Activated naive CD8-positive, alpha-beta T cell treated with anti-CD3 and anti-CD28 coated beads for 36 hours (primary cell): Measurements from ENCODE around the gene IL17REL. TPM values are rescaled to one million over a fixed set of nuclear protein-coding genes. Genes with fewer than 3 reads are reported as not detected.

Source experiments
- DNase-seq: peaks from one replicate; pipeline ENCODE4 v3.0.0; 2021
- H3K27ac Mint-ChIP-seq: one replicate; pipeline ENCODE4 v1.8.0; 2022; ENCODE audit warnings: mild to moderate bottlenecking, moderate library complexity, mixed read lengths
- H3K27me3 Mint-ChIP-seq: one replicate; pipeline ENCODE4 v1.8.0; 2022; ENCODE audit warnings: mild to moderate bottlenecking, mixed read lengths
- H3K36me3 Mint-ChIP-seq: one replicate; pipeline ENCODE4 v1.8.0; 2021; ENCODE audit warnings: mild to moderate bottlenecking, mixed read lengths
- H3K4me1 Mint-ChIP-seq: one replicate; pipeline ENCODE4 v1.8.0; 2021; ENCODE audit warnings: mixed read lengths
- H3K4me3 Mint-ChIP-seq: one replicate; pipeline ENCODE4 v1.8.0; 2022; ENCODE audit warnings: mild to moderate bottlenecking, moderate library complexity, mixed read lengths
- H3K9me3 Mint-ChIP-seq: one replicate; pipeline ENCODE4 v1.8.0; 2022; ENCODE audit warnings: mixed read lengths
- total RNA-seq, 2 experiments: library from RNA; stranded (reverse); gene quantifications; one replicate each; pipeline ENCODE4 v1.2.3, GENCODE V29; 2021

Gene IL17REL
- total RNA-seq, 2 experiments from 2014 or later: not detected

- H3K4me3 Mint-ChIP-seq: peak overlapping the region; percentile 56
Observed at GRCh38 chr22:49966774-49967705, 45.5 kb downstream of the IL17REL start.

GRCh38 chr22:49966041-49966773 lies 46.4 kb downstream of the IL17REL start:
- Mint-ChIP-seq H3K4me3 (peak overlapping the region; percentile 32), H3K27me3 (no peaks in the 10 kb centered on the region), H3K36me3 (peaks cover 36% of the 10 kb centered on the region), H3K9me3 (no peaks in the 10 kb centered on the region), H3K4me1 (peaks cover 42% of the 10 kb centered on the region), H3K27ac (peak overlapping the region; percentile 51)
- no peak for DNase-seq

More at GRCh38 chr22:49966774-49967705, 45.5 kb downstream of the IL17REL start:
- H3K4me1 Mint-ChIP-seq: peaks cover 42% of the 10 kb centered on the region
- H3K27ac Mint-ChIP-seq: peak overlapping the region; percentile 66
- DNase-seq: no peak
- no peaks in the 10 kb centered on the region for H3K9me3 Mint-ChIP-seq
- peaks cover 30% of the 10 kb centered on the region for H3K36me3 Mint-ChIP-seq
- no peaks in the 10 kb centered on the region for H3K27me3 Mint-ChIP-seq

- no peak for DNase-seq
- Mint-ChIP-seq H3K36me3 (peaks cover 36% of the 10 kb centered on the region), H3K9me3 (no peaks in the 10 kb centered on the region), H3K4me3 (peak overlapping the region; percentile 92), H3K27ac (peak overlapping the region; percentile 68), H3K27me3 (no peaks in the 10 kb centered on the region), H3K4me1 (peaks cover 36% of the 10 kb centered on the region)
Observed at GRCh38 chr22:49965091-49966040, 47.2 kb downstream of the IL17REL start.

DNA sequence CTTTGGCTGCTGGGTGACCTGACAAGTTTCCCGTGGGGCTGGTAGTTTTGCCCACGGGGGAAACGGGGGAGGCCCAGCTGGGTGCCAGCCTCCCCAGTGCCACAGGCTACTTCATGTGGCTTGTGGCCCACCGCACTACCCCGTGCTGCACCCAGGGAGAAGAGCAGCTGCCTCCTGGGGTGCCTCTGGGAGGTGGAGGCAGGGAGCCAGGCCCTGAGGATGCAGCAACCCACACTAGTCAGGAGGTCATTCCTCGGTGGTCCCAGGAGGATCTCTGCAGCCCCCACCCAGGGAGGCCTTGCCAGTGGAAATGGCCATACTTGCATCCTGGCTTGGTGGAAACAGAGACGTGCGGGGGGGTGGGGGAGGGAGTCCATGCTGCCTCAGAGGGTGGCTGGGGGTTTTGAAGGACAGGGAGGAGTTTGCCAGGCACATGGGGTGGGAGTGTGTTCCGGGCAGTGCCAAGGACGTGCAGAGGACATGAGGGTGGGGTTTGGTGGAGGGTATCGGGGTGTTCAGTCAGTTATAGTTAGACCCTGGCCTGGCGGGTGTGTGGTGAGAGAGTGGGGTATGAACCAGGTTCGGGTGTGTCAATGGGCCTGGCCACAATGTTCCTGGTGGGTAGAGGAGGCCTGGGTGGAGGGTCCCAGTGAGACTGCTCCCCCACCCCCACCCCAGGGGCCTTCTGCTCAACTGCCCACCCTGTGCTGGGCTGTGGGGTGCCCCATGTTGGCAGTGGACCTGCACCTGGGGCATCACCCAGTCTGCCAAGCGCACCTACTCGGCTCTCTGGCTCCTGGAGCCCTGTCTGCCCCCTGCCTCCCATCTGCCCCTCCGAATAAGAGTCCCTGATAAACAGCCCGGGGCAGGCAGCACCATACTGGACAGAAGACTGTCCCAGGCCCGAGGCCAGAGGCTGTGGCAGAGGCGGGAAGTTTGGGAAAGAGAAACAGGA lies 48.2 kb downstream of the IL17REL start:
- H3K27ac Mint-ChIP-seq: peak overlapping the region; percentile 88
- H3K4me3 Mint-ChIP-seq: peak overlapping the region; percentile 92
- H3K27me3 Mint-ChIP-seq: no peaks in the 10 kb centered on the region
- DNase-seq: no peak
- no peaks in the 10 kb centered on the region for H3K9me3 Mint-ChIP-seq
- peaks cover 30% of the 10 kb centered on the region for H3K4me1 Mint-ChIP-seq
- H3K36me3 Mint-ChIP-seq: peaks cover 36% of the 10 kb centered on the region

DNA sequence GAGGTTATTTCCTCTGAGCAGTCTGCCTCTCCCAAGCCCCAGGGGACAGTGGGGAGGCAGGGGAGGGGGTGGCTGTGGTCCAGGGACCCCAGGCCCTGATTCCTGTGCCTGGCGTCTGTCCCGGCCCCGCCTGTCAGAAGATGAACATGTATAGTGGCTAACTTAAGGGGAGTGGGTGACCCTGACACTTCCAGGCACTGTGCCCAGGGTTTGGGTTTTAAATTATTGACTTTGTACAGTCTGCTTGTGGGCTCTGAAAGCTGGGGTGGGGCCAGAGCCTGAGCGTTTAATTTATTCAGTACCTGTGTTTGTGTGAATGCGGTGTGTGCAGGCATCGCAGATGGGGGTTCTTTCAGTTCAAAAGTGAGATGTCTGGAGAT lies 48.9 kb downstream of the IL17REL start:
- no peak for DNase-seq
- H3K27ac Mint-ChIP-seq: peak overlapping the region; percentile 88
- H3K9me3 Mint-ChIP-seq: no peaks in the 10 kb centered on the region
- no peaks in the 10 kb centered on the region for H3K27me3 Mint-ChIP-seq
- H3K4me1 Mint-ChIP-seq: peaks cover 35% of the 10 kb centered on the region
- H3K36me3 Mint-ChIP-seq: peaks cover 36% of the 10 kb centered on the region
- peak overlapping the region; percentile 92 for H3K4me3 Mint-ChIP-seq

- Mint-ChIP-seq H3K4me1 (peaks cover 33% of the 10 kb centered on the region), H3K27me3 (no peaks in the 10 kb centered on the region), H3K9me3 (no peaks in the 10 kb centered on the region), H3K36me3 (peaks cover 35% of the 10 kb centered on the region), H3K27ac (peak overlapping the region; percentile 88), H3K4me3 (peak overlapping the region; percentile 92)
- DNase-seq: no peak
Observed at GRCh38 chr22:49962751-49963646, 49.6 kb downstream of the IL17REL start.

GRCh38 chr22:49962012-49962750 lies 50.4 kb downstream of the IL17REL start:
- H3K4me1 Mint-ChIP-seq: peaks cover 26% of the 10 kb centered on the region
- H3K36me3 Mint-ChIP-seq: peaks cover 33% of the 10 kb centered on the region
- no peaks in the 10 kb centered on the region for H3K27me3 Mint-ChIP-seq
- peak overlapping the region; percentile 92 for H3K4me3 Mint-ChIP-seq
- DNase-seq: peak; percentile 86
- H3K9me3 Mint-ChIP-seq: no peaks in the 10 kb centered on the region
- peak overlapping the region; percentile 95 for H3K27ac Mint-ChIP-seq

DNA sequence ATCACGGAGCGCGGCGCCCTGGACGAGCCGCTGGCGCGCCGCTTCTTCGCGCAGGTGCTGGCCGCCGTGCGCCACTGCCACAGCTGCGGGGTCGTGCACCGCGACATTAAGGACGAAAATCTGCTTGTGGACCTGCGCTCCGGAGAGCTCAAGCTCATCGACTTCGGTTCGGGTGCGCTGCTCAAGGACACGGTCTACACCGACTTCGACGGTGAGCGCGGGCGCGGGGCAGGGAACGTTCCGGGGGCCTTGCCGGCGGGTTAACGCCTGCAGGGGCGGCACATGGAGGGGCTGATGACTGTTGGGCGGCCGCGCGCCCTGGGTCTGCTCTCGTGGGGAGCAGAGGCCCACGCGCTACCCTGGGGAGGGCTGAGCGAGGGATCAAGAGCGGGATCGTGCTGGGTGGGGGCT lies 51.0 kb downstream of the IL17REL start:
- DNase-seq: no peak
- peaks cover 25% of the 10 kb centered on the region for H3K4me1 Mint-ChIP-seq

DNA sequence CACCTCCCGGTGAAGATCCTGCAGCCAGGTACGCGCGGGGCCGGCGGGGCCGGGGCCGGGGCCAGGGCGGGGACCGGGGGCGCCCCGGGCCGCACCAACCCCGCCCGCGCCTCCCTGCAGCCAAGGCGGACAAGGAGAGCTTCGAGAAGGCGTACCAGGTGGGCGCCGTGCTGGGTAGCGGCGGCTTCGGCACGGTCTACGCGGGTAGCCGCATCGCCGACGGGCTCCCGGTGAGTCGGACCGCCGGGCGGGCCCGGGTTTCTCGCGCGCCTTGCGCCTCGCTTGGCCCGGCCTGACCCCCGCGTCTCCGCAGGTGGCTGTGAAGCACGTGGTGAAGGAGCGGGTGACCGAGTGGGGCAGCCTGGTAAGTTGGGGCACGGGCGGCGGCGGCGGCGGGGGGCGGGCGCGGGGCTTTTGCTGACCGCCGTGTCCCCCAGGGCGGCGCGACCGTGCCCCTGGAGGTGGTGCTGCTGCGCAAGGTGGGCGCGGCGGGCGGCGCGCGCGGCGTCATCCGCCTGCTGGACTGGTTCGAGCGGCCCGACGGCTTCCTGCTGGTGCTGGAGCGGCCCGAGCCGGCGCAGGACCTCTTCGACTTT lies 51.5 kb downstream of the IL17REL start:
- H3K27me3 Mint-ChIP-seq: no peaks in the 10 kb centered on the region
- peak; percentile 60 for DNase-seq
- H3K4me1 Mint-ChIP-seq: peaks cover 22% of the 10 kb centered on the region
- peak overlapping the region; percentile 95 for H3K27ac Mint-ChIP-seq
- peaks cover 33% of the 10 kb centered on the region for H3K36me3 Mint-ChIP-seq
- H3K9me3 Mint-ChIP-seq: no peaks in the 10 kb centered on the region
- H3K4me3 Mint-ChIP-seq: peak overlapping the region; percentile 92

More for the DNA sequence above, 51.0 kb downstream of the IL17REL start:
- Mint-ChIP-seq H3K27ac (peak overlapping the region; percentile 95), H3K36me3 (peaks cover 33% of the 10 kb centered on the region), H3K27me3 (no peaks in the 10 kb centered on the region), H3K9me3 (no peaks in the 10 kb centered on the region), H3K4me3 (peak overlapping the region; percentile 92)

DNA sequence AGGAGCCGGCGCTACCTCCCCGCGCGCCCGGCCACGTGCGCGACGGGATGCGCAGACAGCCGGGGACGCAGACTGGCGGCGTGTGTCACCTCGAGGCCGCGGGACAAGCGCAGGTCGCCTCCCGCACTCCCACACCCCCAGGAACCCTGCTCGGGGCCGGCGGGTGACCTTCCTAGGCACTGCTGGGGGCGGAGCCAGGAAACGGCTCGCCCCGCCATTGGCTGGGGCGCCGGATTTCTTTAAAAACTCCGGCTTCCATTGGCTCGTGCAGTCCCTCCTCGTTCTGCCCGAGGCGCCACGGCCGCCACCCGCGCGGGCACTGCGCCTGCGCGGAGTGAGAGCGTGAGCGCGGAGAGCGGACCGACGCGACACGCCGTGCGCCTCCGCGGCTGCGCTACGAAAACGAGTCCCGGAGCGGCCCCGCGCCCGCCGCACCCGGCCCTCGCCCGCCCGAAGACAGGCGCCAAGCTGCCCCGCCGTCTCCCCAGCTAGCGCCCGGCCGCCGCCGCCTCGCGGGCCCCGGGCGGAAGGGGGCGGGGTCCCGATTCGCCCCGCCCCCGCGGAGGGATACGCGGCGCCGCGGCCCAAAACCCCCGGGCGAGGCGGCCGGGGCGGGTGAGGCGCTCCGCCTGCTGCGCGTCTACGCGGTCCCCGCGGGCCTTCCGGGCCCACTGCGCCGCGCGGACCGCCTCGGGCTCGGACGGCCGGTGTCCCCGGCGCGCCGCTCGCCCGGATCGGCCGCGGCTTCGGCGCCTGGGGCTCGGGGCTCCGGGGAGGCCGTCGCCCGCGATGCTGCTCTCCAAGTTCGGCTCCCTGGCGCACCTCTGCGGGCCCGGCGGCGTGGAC lies 52.2 kb downstream of the IL17REL start, which contains the start of gene PIM3:
PIM3 (plus strand) TSS at position 614 of the 846 bp plus-strand sequence; CDS start at position 790, 176 bp downstream.
- no peaks in the 10 kb centered on the region for H3K9me3 Mint-ChIP-seq
- H3K4me1 Mint-ChIP-seq: peaks cover 22% of the 10 kb centered on the region

GRCh38 chr22:49959782-49960158 lies 52.8 kb downstream of the IL17REL start:
- Mint-ChIP-seq H3K27ac (peak overlapping the region; percentile 93), H3K27me3 (no peaks in the 10 kb centered on the region), H3K9me3 (no peaks in the 10 kb centered on the region), H3K36me3 (peaks cover 30% of the 10 kb centered on the region), H3K4me1 (peaks cover 20% of the 10 kb centered on the region), H3K4me3 (peak overlapping the region; percentile 83)
- DNase-seq: no peak

More for the DNA sequence above, 52.2 kb downstream of the IL17REL start, which contains the start of gene PIM3:
- Mint-ChIP-seq H3K36me3 (peaks cover 33% of the 10 kb centered on the region), H3K4me3 (peak within 1 kb of the TSS; percentile 92), H3K27me3 (no peaks in the 10 kb centered on the region), H3K27ac (peak within 1 kb of the TSS; percentile 95)
- peak; percentile 96 for DNase-seq
